Esophagus squamous epithelium (tissue), 4 donors: ENCODE data around the gene SULT1E1.

Source experiments
- CTCF ChIP-seq, 6 experiments: fragments of 450-650 bp in 4 of 6; fragments of 200-600 bp in 2 of 6; sonication (generic) in 2 of 6; IDR thresholded peaks; one replicate each; pipeline ENCODE4 v1.5.1; 2016 to 2019; ENCODE audit warnings: antibody characterized with exemption in 6 of 6, mild to moderate bottlenecking in 4 of 6, moderate library complexity in 4 of 6
- POLR2A ChIP-seq, 4 donors: fragments of 450-650 bp; IDR thresholded peaks; one replicate each; pipeline ENCODE4 v1.6.1; 2017; ENCODE audit warnings: antibody characterized with exemption in 4 of 4, mild to moderate bottlenecking in 4 of 4, moderate library complexity in 3 of 4

- TF ChIP-seq CTCF (IDR thresholded peaks at IDR 0.05) = no peak
- no peak for TF ChIP-seq POLR2A (IDR thresholded peaks at IDR 0.05)
Observed at GRCh38 chr4:69816236-69816635, 43.7 kb downstream of the SULT1E1 start.
